Brain microvascular endothelial cell (primary cell): ENCODE measurements around the gene PTPRJ.
"Not testable (repeated sequence)": the region's sequence is repeated elsewhere in the genome, so short reads cannot be mapped to it uniquely, and the experiment has no call there.

Experiments used
- DNase-seq: peaks from one replicate; pipeline ENCODE4 v3.0.0-alpha.2; 2020
- H3K27ac ChIP-seq: fragments of 250-450 bp; sonication (Bioruptor Pico); 2 replicates; pipeline ENCODE4 v1.5.1; 2020; ENCODE audit warnings: mild to moderate bottlenecking, moderate library complexity
- H3K27me3 ChIP-seq: fragments of 250-450 bp; sonication (Bioruptor Pico); replicated peaks from 2 replicates; pipeline ENCODE4 v1.5.1; 2020; ENCODE audit warnings: mild to moderate bottlenecking
- H3K36me3 ChIP-seq: fragments of 250-450 bp; sonication (Bioruptor Pico); replicated peaks from 2 replicates; pipeline ENCODE4 v1.5.1; 2020; ENCODE audit warnings: mild to moderate bottlenecking
- H3K4me3 ChIP-seq: 2 replicates; pipeline ENCODE4 v1.5.1; 2011; ENCODE audit warnings: low read depth, mild to moderate bottlenecking, control low read depth, low read length, moderate library complexity
- in situ Hi-C: cut with HindIII; loops from 2 replicates; pipeline ENCODE4 v1.10.0; 2017; ENCODE audit warnings: low sequenced_read_pairs, low pct_ligation_motif_present
- TF ChIP-seq, protein P1 (sequence below): IDR thresholded peaks from 2 replicates; pipeline ENCODE4 v1.5.1; 2011; ENCODE audit warnings: low read depth, mild to moderate bottlenecking, moderate library complexity, low read length, control low read depth, inconsistent platforms; ENCODE audit errors: missing control alignments

The PTPRJ gene

DNA sequence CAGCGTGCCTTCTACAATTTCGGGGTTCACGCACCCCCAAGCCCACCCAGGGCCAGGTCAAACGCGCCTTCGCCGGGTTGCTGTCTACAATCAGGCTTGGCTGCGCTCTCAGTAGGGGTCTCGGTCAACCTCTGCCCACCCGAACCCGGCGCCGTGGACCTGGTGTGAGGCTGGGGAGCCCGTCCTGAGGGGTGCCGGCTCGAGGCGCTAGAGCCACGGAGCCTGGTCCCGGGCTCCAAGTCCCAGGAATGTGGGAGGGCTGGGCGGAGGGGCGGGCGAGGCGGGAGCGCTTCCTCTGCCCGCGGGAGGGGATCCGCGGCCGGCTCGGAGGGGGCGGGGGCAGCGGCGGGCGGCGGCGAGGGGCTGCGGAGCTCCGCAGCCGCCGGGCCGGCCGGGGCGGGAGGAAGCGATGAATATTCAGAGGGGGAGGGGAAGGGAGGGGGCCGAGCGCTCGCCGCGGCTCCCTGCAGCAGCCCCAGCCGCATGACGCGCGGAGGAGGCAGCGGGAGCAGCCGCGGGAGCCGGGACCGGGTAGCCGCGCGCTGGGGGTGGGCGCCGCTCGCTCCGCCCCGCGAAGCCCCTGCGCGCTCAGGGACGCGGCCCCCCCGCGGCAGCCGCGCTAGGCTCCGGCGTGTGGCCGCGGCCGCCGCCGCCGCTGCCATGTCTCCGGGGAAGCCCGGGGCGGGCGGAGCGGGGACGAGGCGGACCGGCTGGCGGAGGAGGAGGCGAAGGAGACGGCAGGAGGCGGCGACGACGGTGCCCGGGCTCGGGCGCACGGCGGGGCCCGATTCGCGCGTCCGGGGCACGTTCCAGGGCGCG lies at the start of gene PTPRJ:
Gene PTPRJ (plus strand): TSS at position 472 of the 819 bp plus-strand sequence. CDS start 354 bp downstream, outside the sequence.
- TF ChIP-seq, protein P1, sequence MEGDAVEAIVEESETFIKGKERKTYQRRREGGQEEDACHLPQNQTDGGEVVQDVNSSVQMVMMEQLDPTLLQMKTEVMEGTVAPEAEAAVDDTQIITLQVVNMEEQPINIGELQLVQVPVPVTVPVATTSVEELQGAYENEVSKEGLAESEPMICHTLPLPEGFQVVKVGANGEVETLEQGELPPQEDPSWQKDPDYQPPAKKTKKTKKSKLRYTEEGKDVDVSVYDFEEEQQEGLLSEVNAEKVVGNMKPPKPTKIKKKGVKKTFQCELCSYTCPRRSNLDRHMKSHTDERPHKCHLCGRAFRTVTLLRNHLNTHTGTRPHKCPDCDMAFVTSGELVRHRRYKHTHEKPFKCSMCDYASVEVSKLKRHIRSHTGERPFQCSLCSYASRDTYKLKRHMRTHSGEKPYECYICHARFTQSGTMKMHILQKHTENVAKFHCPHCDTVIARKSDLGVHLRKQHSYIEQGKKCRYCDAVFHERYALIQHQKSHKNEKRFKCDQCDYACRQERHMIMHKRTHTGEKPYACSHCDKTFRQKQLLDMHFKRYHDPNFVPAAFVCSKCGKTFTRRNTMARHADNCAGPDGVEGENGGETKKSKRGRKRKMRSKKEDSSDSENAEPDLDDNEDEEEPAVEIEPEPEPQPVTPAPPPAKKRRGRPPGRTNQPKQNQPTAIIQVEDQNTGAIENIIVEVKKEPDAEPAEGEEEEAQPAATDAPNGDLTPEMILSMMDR = no peak
- in situ Hi-C loops = no loop called here
- H3K27ac ChIP-seq = peak within 1 kb of the TSS; percentile 40

DNA sequence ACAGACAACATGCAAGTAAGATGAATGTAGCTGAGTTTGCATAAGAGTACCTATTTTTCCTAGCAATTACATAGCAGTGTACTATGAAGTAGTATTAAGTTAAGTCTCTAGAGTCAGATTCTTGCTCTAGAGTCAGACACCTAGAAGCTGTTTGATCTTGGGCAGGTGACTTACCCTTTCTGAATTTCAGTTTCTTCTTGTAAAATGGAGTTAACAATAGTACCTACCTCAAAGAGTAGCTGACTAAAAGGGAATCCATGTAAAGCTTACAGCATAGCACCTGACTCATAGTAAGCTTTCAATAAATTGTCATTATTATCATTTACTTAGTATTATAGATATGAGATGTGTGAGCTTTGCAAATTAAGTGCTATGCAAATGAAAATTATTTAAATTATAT lies 47.8 kb upstream of the PTPRJ start:
- DNase-seq = no peak
- H3K27me3 ChIP-seq = no peaks in the 10 kb centered on the region
- no peak overlapping the region for H3K27ac ChIP-seq
- no peaks in the 10 kb centered on the region for H3K36me3 ChIP-seq
- H3K4me3 ChIP-seq = no peak overlapping the region
- TF ChIP-seq, protein P1 = no peak
- in situ Hi-C loops = loop anchor here (25.0 kb wide), 1 partner anchor 180 kb away; no protein-coding TSS in a partner anchor

More for the DNA sequence above, at the start of gene PTPRJ:
- H3K4me3 ChIP-seq = peak within 1 kb of the TSS; percentile 66
- H3K27me3 ChIP-seq = no peaks in the 10 kb centered on the region
- no peaks in the 10 kb centered on the region for H3K36me3 ChIP-seq
- DNase-seq = no peak

DNA sequence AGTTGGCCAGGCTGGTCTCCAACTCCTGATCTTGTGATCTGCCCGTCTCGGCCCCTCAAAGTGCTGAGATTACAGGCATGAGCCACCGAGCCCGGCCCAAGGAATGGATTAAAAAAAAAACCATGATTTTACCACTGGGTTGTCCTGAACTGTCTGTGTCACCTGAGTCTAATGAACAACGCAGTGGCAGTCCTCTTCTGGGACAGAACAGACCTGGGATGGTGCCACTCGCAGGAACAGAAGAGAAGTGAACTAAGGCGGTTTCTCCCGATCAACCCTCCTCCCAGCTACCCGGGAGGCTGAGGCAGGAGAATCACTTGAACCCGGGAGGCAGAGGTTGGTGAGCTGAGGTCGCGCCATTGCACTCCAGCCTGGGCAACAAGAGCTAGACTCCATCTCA lies 46.6 kb upstream of the PTPRJ start:
- H3K36me3 ChIP-seq, DNase-seq, H3K4me3 ChIP-seq, H3K27me3 ChIP-seq, H3K27ac ChIP-seq: not testable (repeated sequence)
- in situ Hi-C loops = loop anchor here (25.0 kb wide), 1 partner anchor 179 kb away; no protein-coding TSS in a partner anchor

DNA sequence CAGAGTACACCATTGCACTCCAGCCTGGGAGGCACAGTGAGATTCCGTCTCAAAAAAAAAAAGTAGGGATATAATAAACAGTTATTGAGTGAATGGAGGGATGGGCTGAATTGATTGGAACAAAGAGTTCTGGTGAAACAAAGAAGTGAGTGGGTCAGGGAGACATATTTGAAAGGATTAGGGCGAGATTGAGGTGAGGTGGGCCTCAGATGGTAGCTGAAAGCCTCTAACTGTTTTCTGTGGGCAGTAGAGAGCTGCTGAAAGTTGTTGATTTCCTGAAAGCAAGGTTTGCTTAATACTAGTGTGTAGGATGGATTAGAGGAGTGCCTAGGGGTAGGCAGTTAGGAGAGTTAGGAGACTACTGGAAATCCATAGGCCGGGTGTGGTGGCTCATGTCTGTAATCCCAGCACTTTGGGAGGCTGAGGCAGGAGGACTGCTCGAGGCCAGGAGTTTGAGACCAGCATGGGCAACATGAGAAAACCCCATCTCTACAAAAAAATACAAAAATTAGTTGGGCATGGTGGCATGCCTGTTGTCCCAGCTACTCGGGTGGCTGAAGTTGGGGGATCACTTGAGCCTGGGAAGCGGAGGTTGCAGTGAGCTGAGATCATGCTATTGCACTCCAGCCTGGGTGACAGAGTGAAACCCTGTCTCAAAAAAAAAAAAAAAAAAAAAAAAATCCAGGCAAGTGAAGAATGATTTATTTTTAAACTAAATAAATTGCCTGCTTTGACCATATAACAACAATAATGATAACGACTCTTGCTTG lies 41.4 kb upstream of the PTPRJ start:
- DNase-seq = no peak
- H3K36me3 ChIP-seq = no peaks in the 10 kb centered on the region
- peak overlapping the region; percentile 72 for H3K27ac ChIP-seq
- no peaks in the 10 kb centered on the region for H3K27me3 ChIP-seq
- TF ChIP-seq, protein P1 = no peak
- in situ Hi-C loops = loop anchor here (25.0 kb wide), 1 partner anchor 173 kb away; no protein-coding TSS in a partner anchor
- no peak overlapping the region for H3K4me3 ChIP-seq

DNA sequence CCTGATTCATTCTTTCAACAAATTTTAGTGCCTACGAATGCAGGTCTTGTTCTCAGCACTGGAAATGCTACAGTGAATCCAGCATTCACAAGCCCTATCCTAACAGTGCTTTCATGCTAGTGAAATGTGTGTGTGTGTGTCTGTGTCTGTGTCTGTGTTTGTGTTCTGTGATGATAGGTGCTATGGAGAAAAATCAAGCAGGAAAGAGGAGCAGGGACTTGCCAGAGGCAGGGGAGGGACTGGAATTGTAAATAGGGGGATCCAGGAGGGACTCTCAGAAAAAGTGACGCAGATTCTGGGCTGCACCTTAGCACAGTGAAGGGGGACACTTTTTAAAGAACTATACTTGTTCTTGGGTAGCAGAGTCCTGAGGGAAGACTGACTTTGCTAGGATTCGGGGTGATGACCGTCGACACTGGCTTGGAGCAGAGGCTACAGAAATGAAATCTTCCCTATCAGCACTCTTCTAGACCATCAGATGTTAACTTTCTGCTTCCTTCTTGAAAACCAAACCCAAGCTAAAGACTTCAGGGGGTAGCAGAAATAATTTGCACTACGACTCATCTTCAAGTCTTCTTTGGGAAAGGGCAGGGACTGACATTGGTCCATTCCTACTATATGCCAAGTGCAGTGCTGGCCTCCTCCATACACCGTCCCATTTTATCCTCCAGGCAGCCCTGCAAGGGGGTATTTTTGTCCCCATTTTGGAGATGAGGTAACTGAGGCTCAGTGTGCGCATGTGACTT lies 39.3 kb upstream of the PTPRJ start:
- Histone ChIP-seq H3K36me3 (no peaks in the 10 kb centered on the region), H3K4me3 (no peak overlapping the region), H3K27me3 (no peaks in the 10 kb centered on the region), H3K27ac (no peak overlapping the region)
- TF ChIP-seq, protein P1 = no peak
- in situ Hi-C loops = loop anchor here (25.0 kb wide), 1 partner anchor 171 kb away; no protein-coding TSS in a partner anchor
- no peak for DNase-seq
